ENCODE results near the gene MLPH.
A peak's percentile ranks its signal among the peaks of the same experiment; 100 is the strongest.

Gene MLPH

GRCh38 chr2:237501892-237502513 is 15.0 kb downstream of the MLPH start:
- Histone ChIP-seq H3K27ac (replicated peaks) (no peak overlapping the region), H3K4me3 (replicated peaks; ENCODE audit: insufficient read depth, low read length) (no peak overlapping the region), H3K27me3 (ENCODE audit: insufficient read depth, poor library complexity, severe bottlenecking) (peaks cover 12% of the 10 kb centered on the region)
- no peak for DNase-seq (ENCODE audit: low read depth in 1 of 2, low spot score in 1 of 2)
- TF ChIP-seq GABPA (IDR thresholded peaks at IDR 0.05; ENCODE audit: low read depth) (no peak), REST (IDR thresholded peaks at IDR 0.05; ENCODE audit: insufficient replicate concordance, low read depth) (no peak), CTCF (IDR thresholded peaks at IDR 0.05; ENCODE audit: insufficient read depth, low read length) (no peak), POLR2AphosphoS5 (IDR thresholded peaks at IDR 0.05; ENCODE audit: low read depth) (no peak)

- H3K27ac ChIP-seq (replicated peaks) = no peak overlapping the region
- no peak for DNase-seq (ENCODE audit: low read depth in 1 of 2, low spot score in 1 of 2)
Measured at GRCh38 chr2:237503201-237503600, 16.1 kb downstream of the MLPH start.

GRCh38 chr2:237505188-237505939 is 18.3 kb downstream of the MLPH start:
- no peak for TF ChIP-seq POLR2AphosphoS5 (IDR thresholded peaks at IDR 0.05; ENCODE audit: low read depth)
- no peak for TF ChIP-seq CTCF (IDR thresholded peaks at IDR 0.05; ENCODE audit: insufficient read depth, low read length)
- no peak for TF ChIP-seq SPI1 (IDR thresholded peaks at IDR 0.05; ENCODE audit: borderline replicate concordance, low read depth)
- no peak for TF ChIP-seq GABPA (IDR thresholded peaks at IDR 0.05; ENCODE audit: low read depth)
- TF ChIP-seq REST (IDR thresholded peaks at IDR 0.05; ENCODE audit: insufficient replicate concordance, low read depth) = no peak
- DNase-seq (ENCODE audit: low read depth in 1 of 2, low spot score in 1 of 2) = no peak
- Histone ChIP-seq H3K27me3 (ENCODE audit: insufficient read depth, poor library complexity, severe bottlenecking) (peaks cover 9% of the 10 kb centered on the region), H3K27ac (replicated peaks) (no peak overlapping the region), H3K4me3 (replicated peaks; ENCODE audit: insufficient read depth, low read length) (no peak overlapping the region)

More at GRCh38 chr2:237503201-237503600, 16.1 kb downstream of the MLPH start:
- Histone ChIP-seq H3K4me3 (replicated peaks; ENCODE audit: insufficient read depth, low read length) (no peak overlapping the region), H3K27me3 (ENCODE audit: insufficient read depth, poor library complexity, severe bottlenecking) (peaks cover 14% of the 10 kb centered on the region)
- TF ChIP-seq SPI1 (IDR thresholded peaks at IDR 0.05; ENCODE audit: borderline replicate concordance, low read depth) (peak; percentile 9; the same call in 1 of the 2 replicates), POLR2AphosphoS5 (IDR thresholded peaks at IDR 0.05; ENCODE audit: low read depth) (no peak)

GRCh38 chr2:237507512-237507911 is 20.5 kb downstream of the MLPH start:
- Histone ChIP-seq H3K27me3 (ENCODE audit: insufficient read depth, poor library complexity, severe bottlenecking) (peaks cover 5% of the 10 kb centered on the region), H3K4me3 (replicated peaks; ENCODE audit: insufficient read depth, low read length) (no peak overlapping the region)
- no peak for DNase-seq (ENCODE audit: low read depth in 1 of 2, low spot score in 1 of 2)

More at GRCh38 chr2:237507512-237507911, 20.5 kb downstream of the MLPH start:
- no peak overlapping the region for H3K27ac ChIP-seq (replicated peaks)
- no peak for TF ChIP-seq GABPA (IDR thresholded peaks at IDR 0.05; ENCODE audit: low read depth)

Data from HL-60 (cell line).